GM10266 (cell line): Measurements from ENCODE around the gene PROC.

Experiments used
- DNase-seq: peaks from one replicate; pipeline ENCODE4 v3.0.0; 2012; ENCODE audit errors: extremely low spot score
- TF ChIP-seq, protein P1 (sequence below): IDR thresholded peaks from 2 replicates; pipeline ENCODE4 v1.5.1; 2012; ENCODE audit warnings: mild to moderate bottlenecking, low read depth; ENCODE audit not compliant: control insufficient read depth, insufficient read depth; ENCODE audit errors: missing control alignments

The PROC gene

DNA sequence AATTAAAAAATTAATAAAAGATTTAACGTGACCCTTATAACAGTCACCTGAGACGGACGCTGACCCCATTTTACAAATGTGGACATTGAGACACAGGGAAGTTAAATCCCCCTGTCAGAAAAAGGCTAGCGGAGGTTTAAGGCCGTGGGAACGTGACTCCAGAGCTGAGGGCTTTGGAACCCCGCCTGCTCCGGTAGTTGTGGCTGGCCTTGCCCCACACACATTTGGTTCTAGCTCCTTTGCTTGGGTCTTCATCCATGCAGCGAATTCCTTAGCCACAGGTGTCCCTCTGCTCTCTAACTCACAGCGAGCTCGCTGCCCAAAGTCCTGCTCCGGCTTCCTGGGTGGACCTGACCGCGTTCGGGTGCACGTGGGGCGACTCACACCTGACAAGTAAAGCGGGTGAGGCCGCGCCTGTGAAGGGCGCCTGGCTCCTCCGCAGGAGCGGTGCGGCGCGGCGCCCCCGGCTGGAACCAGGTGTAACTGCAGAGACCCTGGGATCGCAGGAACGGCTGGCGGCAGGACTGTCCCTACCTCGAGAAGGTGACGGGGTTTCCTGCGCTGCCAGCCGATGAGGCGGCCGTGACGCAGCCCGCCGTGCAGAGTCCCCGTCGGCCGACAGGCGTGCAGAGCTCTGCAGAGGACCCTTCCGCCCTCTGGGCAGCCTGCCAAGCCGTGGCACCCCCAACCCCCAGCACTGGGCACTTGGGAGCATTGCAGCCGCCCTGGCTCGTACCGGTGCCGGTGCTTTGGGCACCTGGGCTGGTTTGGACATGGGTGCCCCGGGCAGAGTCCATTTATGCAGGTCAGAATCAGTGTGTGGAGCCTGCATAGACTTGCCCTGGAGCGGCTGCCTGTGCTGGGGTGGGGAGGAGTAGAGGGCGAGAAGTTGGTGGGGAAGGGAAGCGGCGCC lies 2.4 kb upstream of the PROC start:
- DNase-seq: peak; percentile 86
- TF ChIP-seq, protein P1, sequence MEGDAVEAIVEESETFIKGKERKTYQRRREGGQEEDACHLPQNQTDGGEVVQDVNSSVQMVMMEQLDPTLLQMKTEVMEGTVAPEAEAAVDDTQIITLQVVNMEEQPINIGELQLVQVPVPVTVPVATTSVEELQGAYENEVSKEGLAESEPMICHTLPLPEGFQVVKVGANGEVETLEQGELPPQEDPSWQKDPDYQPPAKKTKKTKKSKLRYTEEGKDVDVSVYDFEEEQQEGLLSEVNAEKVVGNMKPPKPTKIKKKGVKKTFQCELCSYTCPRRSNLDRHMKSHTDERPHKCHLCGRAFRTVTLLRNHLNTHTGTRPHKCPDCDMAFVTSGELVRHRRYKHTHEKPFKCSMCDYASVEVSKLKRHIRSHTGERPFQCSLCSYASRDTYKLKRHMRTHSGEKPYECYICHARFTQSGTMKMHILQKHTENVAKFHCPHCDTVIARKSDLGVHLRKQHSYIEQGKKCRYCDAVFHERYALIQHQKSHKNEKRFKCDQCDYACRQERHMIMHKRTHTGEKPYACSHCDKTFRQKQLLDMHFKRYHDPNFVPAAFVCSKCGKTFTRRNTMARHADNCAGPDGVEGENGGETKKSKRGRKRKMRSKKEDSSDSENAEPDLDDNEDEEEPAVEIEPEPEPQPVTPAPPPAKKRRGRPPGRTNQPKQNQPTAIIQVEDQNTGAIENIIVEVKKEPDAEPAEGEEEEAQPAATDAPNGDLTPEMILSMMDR: peak; percentile 70

DNA sequence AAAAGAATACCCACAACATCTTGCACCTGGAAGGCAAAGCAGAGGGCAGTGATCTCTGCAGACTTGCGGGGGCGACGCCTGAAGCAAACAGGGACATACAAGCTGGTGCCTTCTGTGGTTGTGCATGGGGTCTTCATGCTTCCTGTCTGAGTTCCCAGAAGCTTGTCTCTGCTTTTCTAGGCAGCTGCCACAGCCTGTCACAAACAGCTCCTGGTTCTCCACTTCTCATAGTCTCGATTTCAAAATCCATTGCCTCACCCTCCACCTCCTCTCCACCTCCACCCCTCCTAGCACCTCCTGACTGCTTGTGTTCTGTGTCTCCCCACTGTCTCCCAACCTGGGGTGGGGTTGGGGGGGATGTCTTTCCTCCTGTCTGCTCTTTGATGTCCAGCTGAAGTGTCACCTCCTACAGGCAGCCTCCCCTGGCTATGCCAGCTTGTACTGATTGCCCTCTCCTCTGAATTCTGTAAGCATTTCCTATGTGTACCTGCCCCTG lies 1.7 kb upstream of the PROC start:
- TF ChIP-seq, protein P1: no peak
- DNase-seq: no peak

DNA sequence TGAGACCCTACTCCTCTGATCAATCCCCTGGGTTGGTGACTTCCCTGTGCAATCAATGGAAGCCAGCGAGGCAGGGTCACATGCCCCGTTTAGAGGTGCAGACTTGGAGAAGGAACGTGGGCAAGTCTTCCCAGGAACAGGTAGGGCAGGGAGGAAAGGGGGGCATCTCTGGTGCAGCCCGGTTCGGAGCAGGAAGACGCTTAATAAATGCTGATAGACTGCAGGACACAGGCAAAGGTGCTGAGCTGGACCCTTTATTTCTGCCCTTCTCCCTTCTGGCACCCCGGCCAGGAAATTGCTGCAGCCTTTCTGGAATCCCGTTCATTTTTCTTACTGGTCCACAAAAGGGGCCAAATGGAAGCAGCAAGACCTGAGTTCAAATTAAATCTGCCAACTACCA lies 821 bp upstream of the PROC start:
- TF ChIP-seq, protein P1: no peak

DNA sequence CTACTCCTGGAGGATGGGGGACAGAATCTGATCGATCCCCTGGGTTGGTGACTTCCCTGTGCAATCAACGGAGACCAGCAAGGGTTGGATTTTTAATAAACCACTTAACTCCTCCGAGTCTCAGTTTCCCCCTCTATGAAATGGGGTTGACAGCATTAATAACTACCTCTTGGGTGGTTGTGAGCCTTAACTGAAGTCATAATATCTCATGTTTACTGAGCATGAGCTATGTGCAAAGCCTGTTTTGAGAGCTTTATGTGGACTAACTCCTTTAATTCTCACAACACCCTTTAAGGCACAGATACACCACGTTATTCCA lies 844 bp downstream of the PROC start:
- TF ChIP-seq, protein P1: no peak
- DNase-seq: no peak

More for the DNA sequence above, 821 bp upstream of the PROC start:
- no peak for DNase-seq

- no peak for DNase-seq
Measured at GRCh38 chr2:127419448-127420038, 1.3 kb downstream of the PROC start.

DNA sequence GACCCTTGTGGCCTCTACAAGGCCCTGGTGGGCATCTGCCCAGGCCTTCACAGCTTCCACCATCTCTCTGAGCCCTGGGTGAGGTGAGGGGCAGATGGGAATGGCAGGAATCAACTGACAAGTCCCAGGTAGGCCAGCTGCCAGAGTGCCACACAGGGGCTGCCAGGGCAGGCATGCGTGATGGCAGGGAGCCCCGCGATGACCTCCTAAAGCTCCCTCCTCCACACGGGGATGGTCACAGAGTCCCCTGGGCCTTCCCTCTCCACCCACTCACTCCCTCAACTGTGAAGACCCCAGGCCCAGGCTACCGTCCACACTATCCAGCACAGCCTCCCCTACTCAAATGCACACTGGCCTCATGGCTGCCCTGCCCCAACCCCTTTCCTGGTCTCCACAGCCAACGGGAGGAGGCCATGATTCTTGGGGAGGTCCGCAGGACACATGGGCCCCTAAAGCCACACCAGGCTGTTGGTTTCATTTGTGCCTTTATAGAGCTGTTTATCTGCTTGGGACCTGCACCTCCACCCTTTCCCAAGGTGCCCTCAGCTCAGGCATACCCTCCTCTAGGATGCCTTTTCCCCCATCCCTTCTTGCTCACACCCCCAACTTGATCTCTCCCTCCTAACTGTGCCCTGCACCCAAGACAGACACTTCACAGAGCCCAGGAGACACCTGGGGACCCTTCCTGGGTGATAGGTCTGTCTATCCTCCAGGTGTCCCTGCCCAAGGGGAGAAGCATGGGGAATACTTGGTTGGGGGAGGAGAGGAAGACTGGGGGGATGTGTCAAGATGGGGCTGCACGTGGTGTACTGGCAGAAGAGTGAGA lies 2.0 kb downstream of the PROC start:
- TF ChIP-seq, protein P1: no peak
- no peak for DNase-seq

More at GRCh38 chr2:127419448-127420038, 1.3 kb downstream of the PROC start:
- TF ChIP-seq, protein P1: no peak
